ENCODE results near the gene TUBB6.

Gene TUBB6

GRCh38 chr18:12304351-12305210 lies 3.5 kb upstream of the TUBB6 start:
- POLR2A ChIA-PET = no interaction called here
- no peak for DNase-seq (ENCODE audit: extremely low spot score)
- CTCF ChIA-PET = no interaction called here
- TF ChIP-seq PKNOX1 (IDR thresholded peaks at IDR 0.05) (no peak), HDGF (IDR thresholded peaks at IDR 0.05; ENCODE audit: borderline replicate concordance) (no peak), ELF4 (IDR thresholded peaks at IDR 0.05) (no peak), L3MBTL2 (conservative IDR thresholded peaks at IDR 0.05) (no peak)

GRCh38 chr18:12305211-12305610 lies 2.8 kb upstream of the TUBB6 start:
- DNase-seq (ENCODE audit: extremely low spot score) = no peak
- POLR2A ChIA-PET = no interaction called here
- CTCF ChIA-PET = no interaction called here
- TF ChIP-seq CTBP1 (IDR thresholded peaks at IDR 0.05; ENCODE audit: borderline replicate concordance) (no peak), BHLHE40 (IDR thresholded peaks at IDR 0.05; ENCODE audit: borderline replicate concordance) (no peak), PKNOX1 (IDR thresholded peaks at IDR 0.05) (no peak), FOXK2 (IDR thresholded peaks at IDR 0.05) (no peak), ELF4 (IDR thresholded peaks at IDR 0.05) (no peak), FOXM1 (IDR thresholded peaks at IDR 0.05; ENCODE audit: borderline replicate concordance) (no peak)

- ChIA-PET CTCF (no interaction called here), POLR2A (no interaction called here)
- no peak for DNase-seq (ENCODE audit: extremely low spot score)
- TF ChIP-seq PKNOX1 (IDR thresholded peaks at IDR 0.05) (no peak), HDGF (IDR thresholded peaks at IDR 0.05; ENCODE audit: borderline replicate concordance) (no peak), FOXA1 (IDR thresholded peaks at IDR 0.05) (no peak), SP1 (IDR thresholded peaks at IDR 0.05) (no peak), CTBP1 (IDR thresholded peaks at IDR 0.05; ENCODE audit: borderline replicate concordance) (no peak), BHLHE40 (IDR thresholded peaks at IDR 0.05; ENCODE audit: borderline replicate concordance) (no peak), FOXK2 (IDR thresholded peaks at IDR 0.05) (no peak), ELF4 (IDR thresholded peaks at IDR 0.05) (no peak), ARNT (IDR thresholded peaks at IDR 0.05) (no peak), FOXM1 (IDR thresholded peaks at IDR 0.05; ENCODE audit: borderline replicate concordance) (no peak), NFRKB (IDR thresholded peaks at IDR 0.05) (no peak), ZNF384 (IDR thresholded peaks at IDR 0.05) (no peak), SUZ12 (IDR thresholded peaks at IDR 0.05) (no peak), LEF1 (IDR thresholded peaks at IDR 0.05; ENCODE audit: borderline replicate concordance) (no peak)
Measured at GRCh38 chr18:12305930-12306629, 2.0 kb upstream of the TUBB6 start.

GRCh38 chr18:12306752-12307700 lies 1.0 kb upstream of the TUBB6 start:
- no peak for TF ChIP-seq ZNF384 (IDR thresholded peaks at IDR 0.05)
- TF ChIP-seq LEF1 (IDR thresholded peaks at IDR 0.05; ENCODE audit: borderline replicate concordance) = no peak
- no peak for TF ChIP-seq CTBP1 (IDR thresholded peaks at IDR 0.05; ENCODE audit: borderline replicate concordance)
- TF ChIP-seq FOXK2 (IDR thresholded peaks at IDR 0.05) = no peak
- no peak for TF ChIP-seq SUZ12 (IDR thresholded peaks at IDR 0.05)
- TF ChIP-seq BHLHE40 (IDR thresholded peaks at IDR 0.05; ENCODE audit: borderline replicate concordance) = no peak
- TF ChIP-seq SP1 (IDR thresholded peaks at IDR 0.05) = no peak
- TF ChIP-seq NFRKB (IDR thresholded peaks at IDR 0.05) = no peak
- no peak for TF ChIP-seq FOXM1 (IDR thresholded peaks at IDR 0.05; ENCODE audit: borderline replicate concordance)
- TF ChIP-seq ARNT (IDR thresholded peaks at IDR 0.05) = no peak
- TF ChIP-seq ELF4 (IDR thresholded peaks at IDR 0.05) = no peak
- no peak for TF ChIP-seq PKNOX1 (IDR thresholded peaks at IDR 0.05)
- TF ChIP-seq TARDBP (IDR thresholded peaks at IDR 0.05) = no peak
- no peak for TF ChIP-seq HDGF (IDR thresholded peaks at IDR 0.05; ENCODE audit: borderline replicate concordance)
- TF ChIP-seq L3MBTL2 (conservative IDR thresholded peaks at IDR 0.05) = no peak
- no peak for TF ChIP-seq FOXA1 (IDR thresholded peaks at IDR 0.05)
- ChIA-PET POLR2A (interaction anchor here (0.9 to 2.5 kb wide), 2 partner anchors 13 to 77 kb away, joined by 3 to 9 read pairs; no protein-coding TSS in a partner anchor), CTCF (no interaction called here)
- DNase-seq (ENCODE audit: extremely low spot score) = no peak

Data from HEK293T (cell line).